Measurements from ENCODE around the gene FRMD4B.

FRMD4B gene

GRCh38 chr3:69392415-69392814, 6.5 kb upstream of the FRMD4B start:
- TF ChIP-seq EZH2phosphoT487 (IDR thresholded peaks at IDR 0.05; ENCODE audit: borderline replicate concordance) (no peak), CTCF (conservative IDR thresholded peaks at IDR 0.05; ENCODE audit: low read length) (no peak)
- Histone ChIP-seq H3K27me3 (ENCODE audit: insufficient read depth, low read length, poor library complexity, severe bottlenecking) (no peaks in the 10 kb centered on the region), H3K36me3 (ENCODE audit: insufficient read depth, low read length) (no peaks in the 10 kb centered on the region), H3K4me1 (ENCODE audit: insufficient read depth, low read length, poor library complexity, severe bottlenecking) (no peaks in the 10 kb centered on the region), H3K9me2 (replicated peaks; ENCODE audit: low read depth, low read length) (no peaks in the 10 kb centered on the region), H3K4me3 (ENCODE audit: low read length, poor library complexity, severe bottlenecking) (no peak overlapping the region), H2AFZ (ENCODE audit: low read length) (no peak overlapping the region), H3K9me3 (ENCODE audit: insufficient read depth, low read depth, low read length) (no peaks in the 10 kb centered on the region), H3K4me2 (ENCODE audit: low read depth, low read length, poor library complexity, severe bottlenecking) (no peak overlapping the region), H3K79me2 (ENCODE audit: insufficient read depth, low read length) (no peaks in the 10 kb centered on the region), H3K9ac (ENCODE audit: low read depth, low read length, poor library complexity, severe bottlenecking) (no peak overlapping the region), H4K20me1 (ENCODE audit: insufficient read depth, low read length, poor library complexity, severe bottlenecking) (no peaks in the 10 kb centered on the region), H3F3A (ENCODE audit: low read depth) (no peaks in the 10 kb centered on the region)

- H3K9me3 ChIP-seq (ENCODE audit: insufficient read depth, low read depth, low read length), result no peaks in the 10 kb centered on the region
Observed at GRCh38 chr3:69391554-69391953, 5.7 kb upstream of the FRMD4B start.

GRCh38 chr3:69390771-69391170, 4.9 kb upstream of the FRMD4B start:
- H3K9ac ChIP-seq (ENCODE audit: low read depth, low read length, poor library complexity, severe bottlenecking), result no peak overlapping the region
- H2AFZ ChIP-seq (ENCODE audit: low read length), result no peak overlapping the region
- peaks cover 9% of the 10 kb centered on the region for H3K4me1 ChIP-seq (ENCODE audit: insufficient read depth, low read length, poor library complexity, severe bottlenecking)
- H3K9me2 ChIP-seq (replicated peaks; ENCODE audit: low read depth, low read length), result no peaks in the 10 kb centered on the region
- no peaks in the 10 kb centered on the region for H3F3A ChIP-seq (ENCODE audit: low read depth)
- H3K9me3 ChIP-seq (ENCODE audit: insufficient read depth, low read depth, low read length), result no peaks in the 10 kb centered on the region
- no peaks in the 10 kb centered on the region for H3K36me3 ChIP-seq (ENCODE audit: insufficient read depth, low read length)
- H3K4me3 ChIP-seq (ENCODE audit: low read length, poor library complexity, severe bottlenecking), result no peak overlapping the region
- no peaks in the 10 kb centered on the region for H4K20me1 ChIP-seq (ENCODE audit: insufficient read depth, low read length, poor library complexity, severe bottlenecking)
- no peak overlapping the region for H3K4me2 ChIP-seq (ENCODE audit: low read depth, low read length, poor library complexity, severe bottlenecking)
- peaks cover 7% of the 10 kb centered on the region for H3K27me3 ChIP-seq (ENCODE audit: insufficient read depth, low read length, poor library complexity, severe bottlenecking)
- no peaks in the 10 kb centered on the region for H3K79me2 ChIP-seq (ENCODE audit: insufficient read depth, low read length)
- TF ChIP-seq EZH2phosphoT487 (IDR thresholded peaks at IDR 0.05; ENCODE audit: borderline replicate concordance) (no peak), CTCF (conservative IDR thresholded peaks at IDR 0.05; ENCODE audit: low read length) (no peak)

More at GRCh38 chr3:69391554-69391953, 5.7 kb upstream of the FRMD4B start:
- Histone ChIP-seq H3K4me1 (ENCODE audit: insufficient read depth, low read length, poor library complexity, severe bottlenecking) (peaks cover 2% of the 10 kb centered on the region), H4K20me1 (ENCODE audit: insufficient read depth, low read length, poor library complexity, severe bottlenecking) (no peaks in the 10 kb centered on the region), H3K79me2 (ENCODE audit: insufficient read depth, low read length) (no peaks in the 10 kb centered on the region), H3K4me3 (ENCODE audit: low read length, poor library complexity, severe bottlenecking) (no peak overlapping the region), H3K27me3 (ENCODE audit: insufficient read depth, low read length, poor library complexity, severe bottlenecking) (no peaks in the 10 kb centered on the region), H3K9me2 (replicated peaks; ENCODE audit: low read depth, low read length) (no peaks in the 10 kb centered on the region), H2AFZ (ENCODE audit: low read length) (no peak overlapping the region), H3F3A (ENCODE audit: low read depth) (no peaks in the 10 kb centered on the region), H3K9ac (ENCODE audit: low read depth, low read length, poor library complexity, severe bottlenecking) (no peak overlapping the region), H3K4me2 (ENCODE audit: low read depth, low read length, poor library complexity, severe bottlenecking) (no peak overlapping the region), H3K36me3 (ENCODE audit: insufficient read depth, low read length) (no peaks in the 10 kb centered on the region)
- TF ChIP-seq CTCF (conservative IDR thresholded peaks at IDR 0.05; ENCODE audit: low read length) (no peak), EZH2phosphoT487 (IDR thresholded peaks at IDR 0.05; ENCODE audit: borderline replicate concordance) (no peak)

Data from Loucy (cell line).